ENCODE results near the gene NF2.
A peak's percentile ranks its signal among the peaks of the same experiment; 100 is the strongest.

NF2 gene

GRCh38 chr22:29673361-29674066 is 70.1 kb downstream of the NF2 start:
- no peak for DNase-seq

GRCh38 chr22:29674121-29674520 is 70.7 kb downstream of the NF2 start:
- DNase-seq: no peak

GRCh38 chr22:29679316-29679715 is 75.9 kb downstream of the NF2 start:
- no peak for DNase-seq

GRCh38 chr22:29683536-29683935 is 80.1 kb downstream of the NF2 start:
- no peak for DNase-seq

- DNase-seq: no peak
These were observed 80.8 kb downstream of the NF2 start for GRCh38 chr22:29684244-29684643.

GRCh38 chr22:29689206-29689879 is 85.9 kb downstream of the NF2 start:
- DNase-seq: no peak

GRCh38 chr22:29689880-29690213 is 86.4 kb downstream of the NF2 start:
- peak; percentile 31 for DNase-seq

- DNase-seq: no peak
These were observed 87.0 kb downstream of the NF2 start for GRCh38 chr22:29690476-29690875.

GRCh38 chr22:29691636-29692326 is 88.3 kb downstream of the NF2 start:
- DNase-seq: no peak

- no peak for DNase-seq
These were observed 88.9 kb downstream of the NF2 start for GRCh38 chr22:29692327-29692640.

GRCh38 chr22:29693161-29693560 is 89.7 kb downstream of the NF2 start:
- DNase-seq: no peak

GRCh38 chr22:29693671-29694070 is 90.2 kb downstream of the NF2 start:
- no peak for DNase-seq

- no peak for DNase-seq
These were observed 91.9 kb downstream of the NF2 start for GRCh38 chr22:29695129-29695926.

GRCh38 chr22:29697853-29698598 is 94.6 kb downstream of the NF2 start:
- DNase-seq: no peak

GRCh38 chr22:29700206-29700899 is 96.9 kb downstream of the NF2 start:
- no peak for DNase-seq

GRCh38 chr22:29700900-29701154 is 97.4 kb downstream of the NF2 start:
- no peak for DNase-seq

- DNase-seq: peak; percentile 20
These were observed 97.9 kb downstream of the NF2 start for GRCh38 chr22:29701155-29701999.

GRCh38 chr22:29702000-29702930 is 98.8 kb downstream of the NF2 start:
- DNase-seq: no peak

GRCh38 chr22:29702931-29703501 is 99.6 kb downstream of the NF2 start:
- no peak for DNase-seq

All from CD4-positive, alpha-beta T cell treated with Interleukin-12 subunit alpha and Interleukin-12 subunit beta, for 1 hour (primary cell).